Measurements from ENCODE around the gene STUB1. TPM values are rescaled to one million over a fixed set of nuclear protein-coding genes. Genes with fewer than 3 reads are reported as not detected.
"Not testable (repeated sequence)": the region's sequence is repeated elsewhere in the genome, so short reads cannot be mapped to it uniquely, and the experiment has no call there.

Gene STUB1
- total RNA-seq, 2 donors from 2014 or later = 53.6 to 70.4 TPM

- Mint-ChIP-seq H3K27me3 (ENCODE audit: low read depth) (peaks cover 53% of the 10 kb centered on the region), H3K9me3 (no peaks in the 10 kb centered on the region), H3K4me3 (peak overlapping the region in 1 of 2 donors; percentile 27), H3K4me1 (ENCODE audit: low read depth) (no peaks in the 10 kb centered on the region), H3K27ac (no peak overlapping the region), H3K36me3 (ENCODE audit: insufficient read depth in 2 of 2) (no peaks in the 10 kb centered on the region)
- DNase-seq (no peak), ATAC-seq (replicated peaks in 1 of 2) (no peak)
These were observed 24.6 kb downstream of the STUB1 start for GRCh38 chr16:704552-705380.

GRCh38 chr16:705431-706188, 25.4 kb downstream of the STUB1 start, which contains the start of gene FBXL16:
FBXL16 (minus strand) TSS chr16:705801; CDS start chr16:697405, 8,396 bp downstream.
- Mint-ChIP-seq H3K27me3 (ENCODE audit: low read depth) (peaks cover 53% of the 10 kb centered on the region), H3K27ac (no peak within 1 kb of the TSS), H3K36me3 (ENCODE audit: insufficient read depth in 2 of 2) (no peaks in the 10 kb centered on the region), H3K4me1 (ENCODE audit: low read depth) (no peaks in the 10 kb centered on the region), H3K4me3 (no peak within 1 kb of the TSS), H3K9me3 (no peaks in the 10 kb centered on the region)
- DNase-seq (no peak), ATAC-seq (replicated peaks in 1 of 2) (no peak)

DNA sequence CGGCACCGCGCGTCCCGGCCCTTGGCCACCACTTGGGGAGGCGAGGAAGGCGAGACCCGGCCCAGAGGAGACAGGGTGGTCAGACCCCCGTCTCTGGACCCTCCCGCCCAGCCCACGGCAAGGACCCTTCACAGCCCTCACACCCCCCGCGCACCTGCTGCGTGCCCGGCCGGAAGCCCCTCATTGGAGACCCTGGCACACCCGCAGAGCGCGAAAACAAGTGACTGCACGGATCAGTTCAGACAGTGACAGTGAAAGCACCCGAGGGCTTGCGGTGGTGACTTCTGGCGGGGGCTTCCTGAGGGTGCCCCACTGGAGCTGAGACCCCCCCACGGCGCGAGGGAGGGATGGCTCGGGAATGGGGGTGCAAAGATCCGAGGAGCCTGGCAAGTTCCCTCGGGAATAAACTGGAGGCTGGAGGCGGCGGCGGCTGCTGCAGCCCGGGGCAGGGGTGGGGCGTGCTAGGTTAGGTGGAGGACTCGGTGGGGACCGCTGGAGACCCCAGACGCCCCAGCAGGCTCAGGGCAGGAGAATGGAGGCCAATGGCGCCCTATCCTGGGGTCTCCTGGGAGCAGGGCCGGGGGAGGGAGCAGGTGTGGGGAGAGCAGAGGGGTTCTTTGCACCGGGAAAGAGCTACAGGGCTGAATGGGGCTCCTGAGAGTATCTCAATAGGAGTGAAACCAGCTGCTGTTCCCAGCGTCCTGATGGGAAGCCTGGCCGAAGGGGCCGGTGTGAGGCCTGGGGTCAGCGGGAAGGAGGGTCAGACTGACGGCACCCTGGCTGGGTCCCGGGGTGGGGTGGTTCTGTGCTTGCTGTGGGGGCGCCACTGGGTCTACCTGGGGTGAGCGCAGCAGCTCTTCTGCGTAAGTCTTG, 26.2 kb downstream of the STUB1 start:
- Mint-ChIP-seq H3K4me3 (no peak overlapping the region), H3K9me3 (no peaks in the 10 kb centered on the region), H3K27ac (no peak overlapping the region), H3K36me3 (ENCODE audit: insufficient read depth in 2 of 2) (no peaks in the 10 kb centered on the region), H3K27me3 (ENCODE audit: low read depth) (peaks cover 49% of the 10 kb centered on the region), H3K4me1 (ENCODE audit: low read depth) (no peaks in the 10 kb centered on the region)
- ATAC-seq (replicated peaks in 1 of 2) (no peak), DNase-seq (no peak)

GRCh38 chr16:707062-707538, 26.9 kb downstream of the STUB1 start:
- H3K27ac Mint-ChIP-seq = no peak overlapping the region
- no peak overlapping the region for H3K4me3 Mint-ChIP-seq
- H3K4me1 Mint-ChIP-seq (ENCODE audit: low read depth) = no peaks in the 10 kb centered on the region
- ATAC-seq (replicated peaks in 1 of 2) (no peak), DNase-seq (no peak)
- H3K9me3 Mint-ChIP-seq = no peaks in the 10 kb centered on the region
- H3K27me3 Mint-ChIP-seq (ENCODE audit: low read depth) = peaks cover 42% of the 10 kb centered on the region
- no peaks in the 10 kb centered on the region for H3K36me3 Mint-ChIP-seq (ENCODE audit: insufficient read depth in 2 of 2)

DNA sequence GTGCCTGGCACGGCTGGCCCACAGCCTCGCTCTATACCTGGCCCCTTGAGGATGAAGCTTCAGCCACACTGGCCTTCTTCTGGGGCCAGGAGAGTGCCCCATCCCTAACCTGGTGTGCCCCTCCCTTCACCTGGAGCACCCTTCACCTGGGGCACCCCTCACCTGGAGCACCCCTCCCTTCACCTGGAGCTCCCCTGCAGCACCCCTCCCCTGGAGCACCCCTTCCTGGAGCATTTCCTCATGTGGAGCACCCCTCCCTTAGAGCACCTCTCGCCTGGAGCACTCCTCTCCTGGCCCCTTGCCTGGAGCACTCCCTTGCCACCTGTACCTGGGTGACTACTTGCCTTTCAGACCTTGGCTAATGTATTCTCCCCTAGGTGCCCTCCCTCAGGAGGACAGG, 27.8 kb downstream of the STUB1 start:
- Mint-ChIP-seq H3K4me1 (ENCODE audit: low read depth) (peaks cover 4% of the 10 kb centered on the region), H3K9me3 (no peaks in the 10 kb centered on the region), H3K36me3 (ENCODE audit: insufficient read depth in 2 of 2) (no peaks in the 10 kb centered on the region), H3K4me3 (no peak overlapping the region), H3K27ac (no peak overlapping the region), H3K27me3 (ENCODE audit: low read depth) (peaks cover 39% of the 10 kb centered on the region)
- no peak for DNase-seq
- ATAC-seq (replicated peaks in 1 of 2) = no peak

DNA sequence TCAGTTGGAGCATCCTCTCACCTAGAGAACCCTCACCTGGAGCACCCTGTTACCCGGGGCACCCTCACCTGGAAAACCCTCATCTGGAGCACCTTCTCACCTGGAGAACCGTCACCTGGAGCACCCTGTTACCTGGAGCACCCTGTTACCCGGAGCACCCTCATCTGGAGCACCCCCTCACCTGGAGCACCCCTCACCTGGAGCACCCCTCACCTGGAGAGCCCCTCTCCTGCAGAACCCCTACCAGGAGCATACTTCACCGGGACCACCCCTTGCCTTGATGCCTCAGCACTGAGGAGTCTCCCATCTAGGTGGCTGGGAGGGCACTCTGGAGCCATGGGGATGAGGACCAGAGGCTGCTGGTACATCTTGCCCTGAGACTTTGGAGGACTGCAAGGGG, 28.7 kb downstream of the STUB1 start:
- ATAC-seq (replicated peaks in 1 of 2) = no peak
- Mint-ChIP-seq H3K36me3 (ENCODE audit: insufficient read depth in 2 of 2) (no peaks in the 10 kb centered on the region), H3K9me3 (no peaks in the 10 kb centered on the region), H3K27me3 (ENCODE audit: low read depth) (peaks cover 37% of the 10 kb centered on the region), H3K27ac (no peak overlapping the region), H3K4me3 (no peak overlapping the region), H3K4me1 (ENCODE audit: low read depth) (peaks cover 4% of the 10 kb centered on the region)
- DNase-seq = no peak

DNA sequence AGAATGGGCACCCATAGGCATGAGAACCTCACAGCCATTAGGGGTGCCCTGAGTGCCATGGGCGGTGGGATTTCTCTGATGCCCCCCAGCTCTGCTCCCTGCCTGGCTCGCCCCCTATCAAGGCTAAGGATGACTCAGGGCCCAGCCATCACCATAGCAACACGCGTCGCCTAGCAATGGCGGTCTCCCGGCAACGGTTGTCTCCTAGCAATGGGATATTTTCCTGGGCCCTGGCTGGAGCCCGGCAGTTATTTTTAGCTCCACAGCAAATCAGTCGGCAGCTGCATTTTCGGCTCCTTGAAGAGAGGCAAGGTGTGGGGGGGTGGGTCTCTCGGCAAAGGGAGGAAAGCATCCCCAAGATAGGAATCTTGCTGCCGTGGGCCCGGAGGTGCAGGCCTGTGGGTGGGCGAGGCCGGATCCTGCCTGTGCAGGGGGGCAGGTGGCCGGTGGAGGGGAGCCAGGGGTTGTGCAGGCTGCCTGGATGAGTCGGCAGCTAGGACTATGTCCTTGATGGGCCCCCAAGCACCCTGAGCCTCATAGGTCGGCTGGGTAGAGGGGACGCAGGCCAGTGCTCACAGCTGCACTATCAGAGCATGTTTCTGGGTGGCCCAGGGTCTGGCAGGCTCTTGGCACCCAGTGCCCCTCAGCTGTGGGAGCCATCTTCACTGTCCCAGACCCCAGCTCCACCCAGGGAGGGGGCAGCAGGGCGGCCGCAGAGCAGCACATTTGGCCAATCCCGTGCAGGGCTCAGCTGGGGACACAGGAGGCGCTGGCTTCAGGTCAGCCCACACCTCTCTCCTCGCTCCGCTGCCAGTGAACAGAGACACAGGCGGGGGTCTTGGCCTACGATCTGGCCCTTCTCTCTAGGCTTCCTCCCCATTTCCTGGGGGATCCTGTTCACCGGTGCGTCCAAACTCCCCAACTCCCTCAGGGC, 29.6 kb downstream of the STUB1 start:
- Mint-ChIP-seq H3K4me1 (ENCODE audit: low read depth) (peaks cover 4% of the 10 kb centered on the region), H3K36me3 (ENCODE audit: insufficient read depth in 2 of 2) (no peaks in the 10 kb centered on the region), H3K9me3 (no peaks in the 10 kb centered on the region), H3K27me3 (ENCODE audit: low read depth) (peaks cover 31% of the 10 kb centered on the region), H3K27ac (no peak overlapping the region), H3K4me3 (no peak overlapping the region)
- DNase-seq (no peak), ATAC-seq (replicated peaks in 1 of 2) (no peak)

GRCh38 chr16:710500-711075, 30.4 kb downstream of the STUB1 start:
- no peaks in the 10 kb centered on the region for H3K36me3 Mint-ChIP-seq (ENCODE audit: insufficient read depth in 2 of 2)
- peaks cover 31% of the 10 kb centered on the region for H3K27me3 Mint-ChIP-seq (ENCODE audit: low read depth)
- no peak overlapping the region for H3K27ac Mint-ChIP-seq
- peaks cover 4% of the 10 kb centered on the region for H3K4me1 Mint-ChIP-seq (ENCODE audit: low read depth)
- ATAC-seq (replicated peaks in 1 of 2) (no peak), DNase-seq (no peak)
- no peaks in the 10 kb centered on the region for H3K9me3 Mint-ChIP-seq
- no peak overlapping the region for H3K4me3 Mint-ChIP-seq

GRCh38 chr16:711084-711483, 30.9 kb downstream of the STUB1 start:
- Mint-ChIP-seq H3K36me3 (ENCODE audit: insufficient read depth in 2 of 2) (no peaks in the 10 kb centered on the region), H3K9me3 (no peaks in the 10 kb centered on the region), H3K27me3 (ENCODE audit: low read depth) (peaks cover 31% of the 10 kb centered on the region), H3K27ac (no peak overlapping the region), H3K4me1 (ENCODE audit: low read depth) (peaks cover 4% of the 10 kb centered on the region), H3K4me3 (no peak overlapping the region)
- ATAC-seq (replicated peaks in 1 of 2) = no peak
- DNase-seq = no peak

DNA sequence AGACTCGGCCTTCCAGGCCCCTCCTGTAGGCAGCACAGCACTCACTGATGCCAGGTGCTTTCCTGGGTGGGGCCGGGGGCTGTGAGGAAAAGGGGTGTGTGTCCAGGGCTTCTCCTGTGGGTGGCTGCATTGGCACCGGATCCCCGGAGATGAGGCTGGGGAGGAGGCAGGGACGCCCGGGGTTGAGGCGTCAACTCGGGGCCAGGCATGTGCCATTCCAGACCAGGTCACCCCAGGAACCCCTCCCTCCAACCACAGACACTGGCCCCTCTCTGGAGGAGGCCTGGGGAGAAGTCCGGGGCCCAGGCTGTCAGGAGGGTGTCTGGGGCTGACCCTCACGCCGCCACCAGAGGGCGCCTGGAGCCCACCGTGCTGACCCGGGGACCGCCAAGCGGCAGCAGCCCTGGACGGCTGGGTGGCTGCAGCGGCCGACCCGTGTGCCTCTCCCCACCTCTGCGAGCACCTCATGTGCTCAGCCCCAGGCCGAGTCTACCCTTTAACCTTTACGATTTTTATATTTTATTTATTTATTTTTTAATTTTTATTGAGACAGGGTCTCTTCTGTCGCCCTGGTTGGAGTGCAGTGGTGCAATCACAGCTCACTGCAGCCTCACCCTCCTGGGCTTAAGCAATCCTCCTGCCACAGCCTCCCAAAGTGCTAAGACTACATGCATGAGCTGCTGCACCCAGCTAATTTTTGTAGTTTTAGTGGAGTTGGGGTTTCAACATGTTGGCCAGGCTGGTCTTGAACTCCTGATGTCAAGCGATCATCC, 31.5 kb downstream of the STUB1 start:
- H3K27ac Mint-ChIP-seq = no peak overlapping the region
- peaks cover 10% of the 10 kb centered on the region for H3K4me1 Mint-ChIP-seq (ENCODE audit: low read depth)
- peak; percentile 63 to 67 for ATAC-seq (replicated peaks in 1 of 2)
- H3K4me3 Mint-ChIP-seq = no peak overlapping the region
- H3K9me3 Mint-ChIP-seq = no peaks in the 10 kb centered on the region
- DNase-seq = peak; percentile 86 to 90
- no peaks in the 10 kb centered on the region for H3K36me3 Mint-ChIP-seq (ENCODE audit: insufficient read depth in 2 of 2)
- H3K27me3 Mint-ChIP-seq (ENCODE audit: low read depth) = peaks cover 26% of the 10 kb centered on the region

DNA sequence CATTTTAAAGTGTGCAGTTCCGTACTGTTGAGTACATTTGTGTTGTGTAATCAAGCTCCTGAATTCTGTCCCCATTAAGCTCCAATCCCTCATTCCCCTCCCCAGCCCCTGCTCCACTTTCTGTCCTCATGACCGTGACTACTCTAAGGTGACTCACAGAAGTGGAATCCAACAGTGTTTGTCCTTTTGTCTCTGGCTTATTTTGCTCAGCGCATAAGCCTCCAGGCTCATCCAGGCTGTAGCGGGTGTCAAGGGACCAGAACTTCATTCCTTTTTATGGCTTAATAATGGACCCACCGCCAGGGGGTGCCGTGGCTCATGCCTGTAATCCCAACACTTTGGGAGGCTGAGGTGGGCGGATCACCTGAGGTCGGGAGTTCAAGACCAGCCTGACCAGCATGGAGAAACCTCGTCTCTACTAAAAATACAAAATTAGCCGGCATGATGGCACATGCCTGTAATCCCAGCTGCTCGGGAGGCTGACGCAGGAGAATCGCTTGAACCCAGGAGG, 32.6 kb downstream of the STUB1 start:
- H3K4me3 Mint-ChIP-seq; H3K27ac Mint-ChIP-seq; H3K4me1 Mint-ChIP-seq (ENCODE audit: low read depth); ATAC-seq (replicated peaks in 1 of 2); H3K36me3 Mint-ChIP-seq (ENCODE audit: insufficient read depth in 2 of 2); H3K9me3 Mint-ChIP-seq: not testable (repeated sequence)
- peaks cover 15% of the 10 kb centered on the region for H3K27me3 Mint-ChIP-seq (ENCODE audit: low read depth)
- DNase-seq = peak; percentile 70 to 74
